HG03571 (cell line): ENCODE data around the gene NSMCE1.
A peak's percentile ranks its signal among the peaks of the same experiment; 100 is the strongest.
"Not testable (repeated sequence)": the region's sequence is repeated elsewhere in the genome, so short reads cannot be mapped to it uniquely, and the experiment has no call there.

Experiments used
- ATAC-seq: cut with Tn5 transposase; IDR thresholded peaks from one replicate; pipeline ENCODE4 v1.9.1; 2021; ENCODE audit not compliant: unreplicated experiment

The NSMCE1 gene

DNA sequence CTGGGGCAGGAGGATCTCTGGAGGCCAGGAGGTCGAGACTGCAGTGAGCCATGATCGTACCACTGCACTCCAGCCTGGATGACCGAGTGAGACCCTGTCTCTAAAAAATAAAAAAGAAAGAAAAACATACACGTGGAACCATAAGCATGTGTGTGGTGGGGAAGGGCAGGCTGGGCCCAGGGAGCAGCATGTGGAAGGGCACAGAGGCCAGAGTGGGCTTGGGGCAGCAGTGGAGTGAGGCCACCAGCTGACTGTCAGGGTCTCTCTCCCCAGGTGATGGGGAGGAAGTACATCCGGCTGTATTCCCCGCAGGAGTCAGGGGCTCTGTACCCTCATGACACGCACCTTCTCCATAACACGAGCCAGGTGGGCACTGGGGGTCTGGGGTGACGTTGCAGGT is 48.5 kb downstream of the NSMCE1 start:
- no peak for ATAC-seq

DNA sequence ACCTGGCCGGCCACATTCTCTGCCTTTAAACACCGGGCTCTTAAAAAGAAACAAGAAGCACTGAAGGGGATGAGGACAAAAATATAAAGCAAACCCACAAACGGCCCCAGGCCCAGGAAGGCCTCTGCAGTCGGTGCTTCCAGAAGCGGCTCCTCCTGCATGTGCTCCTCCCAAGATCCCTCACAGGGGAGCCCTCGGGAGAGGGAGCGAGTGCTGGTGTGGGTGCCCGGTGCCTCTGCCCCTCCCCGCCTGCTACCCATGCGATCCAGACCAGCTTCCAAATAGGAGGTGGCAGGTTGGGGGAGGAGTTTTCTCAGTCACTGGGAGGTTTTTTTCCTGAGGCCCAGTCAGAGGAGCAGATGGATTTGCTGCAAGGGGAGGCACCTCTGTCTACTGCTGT is 49.4 kb downstream of the NSMCE1 start:
- no peak for ATAC-seq

DNA sequence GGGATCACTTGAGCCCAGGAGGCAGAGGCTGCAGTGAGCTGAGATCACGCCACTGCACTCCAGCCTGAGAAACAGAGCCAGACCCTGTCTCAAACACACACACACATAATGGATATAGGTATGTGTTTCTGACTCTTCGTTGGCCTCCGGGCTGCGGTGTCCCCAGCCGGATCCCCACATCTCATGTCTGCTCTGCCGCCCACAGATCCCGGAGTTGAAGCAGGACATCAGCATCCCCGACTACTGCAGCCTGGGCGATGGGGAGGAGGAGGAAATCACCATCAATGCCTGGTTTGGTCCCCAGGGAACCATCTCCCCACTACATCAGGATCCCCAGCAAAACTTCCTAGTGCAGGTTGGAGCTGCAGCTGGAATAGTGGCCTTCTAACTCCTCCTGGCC is 49.8 kb downstream of the NSMCE1 start:
- ATAC-seq: no peak

DNA sequence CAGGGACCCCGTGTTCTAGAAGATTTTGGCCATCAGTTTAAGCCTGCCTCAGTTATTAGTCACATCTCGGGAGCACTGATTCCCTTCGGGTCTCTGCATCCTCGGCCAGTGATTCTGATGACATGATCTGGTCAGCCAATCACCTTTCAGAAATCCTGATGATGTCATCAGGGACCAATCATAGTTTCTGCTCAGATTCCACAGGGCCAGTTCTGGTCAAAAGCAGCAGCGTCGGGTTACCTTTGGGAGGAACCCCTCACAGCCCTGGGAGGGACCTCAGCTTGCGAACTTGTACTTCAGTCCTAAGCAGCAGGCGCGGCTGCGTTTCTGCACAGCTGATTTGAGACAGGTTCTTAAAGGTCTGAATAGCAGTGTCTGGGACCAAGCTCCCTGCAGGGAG is 51.3 kb downstream of the NSMCE1 start:
- ATAC-seq: no peak

- ATAC-seq: no peak
These were observed 52.2 kb downstream of the NSMCE1 start for GRCh38 chr16:27216297-27216885.

DNA sequence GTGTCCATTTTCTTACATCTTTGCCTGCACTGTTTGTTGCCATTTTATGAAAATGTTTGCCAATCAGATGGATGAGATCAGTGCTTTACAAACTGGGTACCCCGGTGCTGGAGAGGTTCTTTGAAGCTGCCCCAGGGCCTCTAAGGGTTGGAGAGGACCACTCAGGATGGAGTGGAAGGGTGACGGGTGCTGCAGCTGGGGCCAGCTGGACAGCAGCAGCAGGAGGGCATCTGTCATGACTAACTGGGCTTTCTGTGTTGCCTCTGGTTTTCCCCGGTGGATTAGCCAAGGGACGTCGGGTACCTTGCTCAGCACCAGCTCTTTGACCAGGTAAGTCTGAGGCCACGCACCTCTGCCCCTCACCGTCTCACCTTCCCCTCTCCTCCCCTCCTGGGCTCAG is 52.9 kb downstream of the NSMCE1 start:
- ATAC-seq: no peak

DNA sequence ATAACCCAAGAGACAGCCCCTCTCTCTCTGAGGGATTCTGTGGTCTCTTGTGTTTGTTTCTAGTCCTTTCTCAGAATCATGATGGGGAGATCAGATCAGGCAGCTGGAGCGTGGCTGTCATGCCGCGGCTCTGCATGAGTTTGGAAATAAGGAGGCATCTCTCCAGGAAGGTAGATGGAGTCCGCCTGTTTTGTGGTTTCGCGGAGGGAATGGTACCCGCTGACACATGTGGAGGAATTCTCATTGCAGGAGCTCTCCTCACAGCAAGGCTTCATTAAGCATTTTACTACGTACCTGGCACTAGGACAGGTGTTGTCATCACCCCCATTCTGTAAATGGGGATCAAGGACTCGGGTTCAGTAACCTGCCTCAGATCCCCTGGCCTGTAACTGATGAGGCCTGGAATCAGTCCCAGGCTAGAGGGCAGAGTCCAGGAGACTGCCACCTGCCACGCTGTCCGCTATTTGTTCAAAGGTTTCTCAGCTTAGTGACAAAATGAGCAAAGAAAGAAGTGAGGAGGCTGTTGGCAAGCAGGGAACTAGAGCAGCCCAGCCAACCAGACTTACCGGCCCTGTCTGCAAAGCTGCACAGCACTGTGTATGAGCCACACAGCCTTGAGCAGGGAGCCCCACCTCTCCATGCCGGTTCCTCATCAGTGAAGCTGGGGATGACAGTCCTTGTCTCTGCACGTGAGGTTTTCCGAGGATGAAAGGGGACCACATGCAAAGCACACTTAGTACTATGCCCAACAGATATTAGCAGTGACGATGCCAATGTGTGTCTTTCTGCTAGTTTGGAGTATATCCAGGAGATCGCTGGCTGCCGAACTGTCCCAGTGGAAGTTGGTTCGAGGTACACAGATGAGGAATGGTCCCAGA is 54.2 kb downstream of the NSMCE1 start:
- no peak for ATAC-seq

- no peak for ATAC-seq
These were observed 57.5 kb downstream of the NSMCE1 start for GRCh38 chr16:27211026-27211425.

- ATAC-seq: no peak
These were observed 58.4 kb downstream of the NSMCE1 start for GRCh38 chr16:27210174-27210573.

- no peak for ATAC-seq
These were observed 59.0 kb downstream of the NSMCE1 start for GRCh38 chr16:27209591-27209990.

DNA sequence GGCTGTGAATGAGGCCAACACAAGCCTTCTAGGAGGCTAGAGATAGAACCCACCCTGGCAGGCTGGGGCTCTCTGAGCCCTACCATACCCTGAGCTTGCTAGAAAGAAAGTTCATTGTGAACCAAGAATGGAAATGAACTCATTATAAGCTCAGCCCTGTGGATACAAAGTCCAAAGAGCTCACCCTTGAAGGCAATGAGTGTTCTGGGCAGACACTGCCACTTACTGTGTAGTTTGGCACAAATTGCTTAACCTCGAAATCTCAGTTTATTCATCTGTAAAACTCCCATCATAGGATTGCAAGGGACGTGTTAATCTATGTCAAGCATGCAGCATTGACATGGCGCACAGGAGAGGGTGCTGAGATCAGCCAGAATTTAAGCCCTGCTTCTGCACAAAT is 59.8 kb downstream of the NSMCE1 start:
- ATAC-seq: no peak

- ATAC-seq: no peak
These were observed 60.4 kb downstream of the NSMCE1 start for GRCh38 chr16:27208081-27208680.

GRCh38 chr16:27207121-27207520 is 61.5 kb downstream of the NSMCE1 start:
- ATAC-seq: not testable (repeated sequence)

DNA sequence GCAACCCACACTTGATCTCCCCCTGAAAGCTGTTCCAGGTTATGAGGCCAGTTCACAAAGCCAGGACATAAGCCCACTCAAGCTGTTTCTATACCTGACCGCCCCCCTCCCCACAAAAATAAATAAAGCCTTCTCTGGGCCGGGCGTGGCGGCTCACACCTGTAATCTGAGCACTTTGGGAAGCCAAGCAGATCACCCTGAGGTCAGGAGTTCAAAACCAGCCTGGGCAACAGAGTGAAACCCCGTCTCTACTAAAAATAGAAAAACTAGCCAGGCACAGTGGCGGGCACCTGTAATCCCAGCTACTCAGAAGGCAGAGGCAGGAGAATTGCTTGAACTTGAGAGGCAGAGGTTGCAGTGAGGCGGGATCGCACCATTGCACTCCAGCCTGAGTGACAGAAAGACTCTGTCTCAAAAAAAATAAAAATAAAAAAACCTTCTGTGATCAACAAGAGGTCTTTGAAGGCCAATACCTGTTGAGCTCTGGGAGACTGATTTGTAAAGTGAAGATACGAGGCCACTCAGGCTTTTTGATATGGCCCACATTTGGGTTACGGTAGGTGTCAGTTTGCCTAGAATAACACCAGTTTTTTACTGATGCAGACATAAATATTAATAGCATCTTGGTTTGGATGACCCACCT is 63.0 kb downstream of the NSMCE1 start:
- ATAC-seq: no peak

DNA sequence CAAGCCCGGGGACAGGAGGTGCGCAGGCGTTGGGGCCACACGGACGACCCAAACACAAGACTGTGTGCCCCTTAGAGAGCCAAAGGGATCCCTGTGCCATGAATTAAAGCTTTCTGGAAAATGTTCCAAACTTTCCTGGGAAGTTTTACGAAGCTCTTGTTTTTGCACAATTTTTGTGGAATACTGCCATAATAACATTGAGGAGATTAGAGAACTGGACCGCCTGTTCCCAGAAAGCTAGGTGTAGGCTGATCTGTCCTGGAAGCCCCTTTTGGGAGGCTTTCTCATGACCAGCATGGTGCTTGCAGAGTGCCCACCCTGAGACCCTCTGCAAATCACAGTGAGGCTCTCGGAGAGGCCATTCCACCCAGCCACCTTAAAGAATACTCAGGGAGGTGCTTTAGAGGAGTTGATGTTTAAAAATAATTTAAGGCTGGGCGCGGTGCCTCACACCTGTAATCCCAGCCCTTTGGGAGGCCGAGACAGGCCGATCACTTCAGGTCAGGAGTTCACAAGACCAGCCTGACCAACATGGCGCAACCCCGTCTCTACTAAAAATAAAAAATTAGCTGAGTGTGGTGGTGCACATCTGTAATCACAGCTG is 64.2 kb downstream of the NSMCE1 start:
- no peak for ATAC-seq

GRCh38 chr16:27203507-27204311 is 64.9 kb downstream of the NSMCE1 start, which contains the start of gene KDM8:
Gene KDM8, plus strand, starts transcription at chr16:27203526. Its CDS starts 6,598 bp downstream, at chr16:27210124.
- peak; percentile 79 for ATAC-seq

- no peak for ATAC-seq
These were observed 65.6 kb downstream of the NSMCE1 start for GRCh38 chr16:27202923-27203506.

GRCh38 chr16:27200914-27201313 is 67.7 kb downstream of the NSMCE1 start:
- ATAC-seq: not testable (repeated sequence)

GRCh38 chr16:27199736-27200135 is 68.8 kb downstream of the NSMCE1 start:
- ATAC-seq: peak; percentile 32

DNA sequence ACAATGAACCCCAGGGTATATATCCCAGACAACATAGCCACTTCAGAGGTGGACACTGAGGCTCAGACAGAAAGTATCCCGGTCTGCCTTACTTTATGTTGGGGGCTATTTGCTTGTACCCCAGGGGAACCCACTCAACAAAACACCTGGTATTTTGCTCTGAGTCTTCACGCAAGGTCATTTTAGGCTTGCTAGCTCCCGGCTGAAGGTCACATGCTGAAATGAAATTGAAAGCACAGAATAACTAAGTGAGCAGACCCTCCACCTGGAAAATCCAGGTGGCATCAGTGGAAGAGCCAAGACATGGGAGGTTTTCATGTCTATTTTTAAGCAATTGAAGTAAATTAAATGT is 69.4 kb downstream of the NSMCE1 start:
- no peak for ATAC-seq
